OCI-LY7 (cell line): ENCODE measurements around the gene SH3TC1.

Experiments
- CTCF ChIP-seq: fragments of 200-600 bp; sonication (generic); conservative IDR thresholded peaks from 2 replicates; pipeline ENCODE4 v1.5.1; 2014; ENCODE audit warnings: mild to moderate bottlenecking, antibody characterized with exemption, low read length, moderate library complexity, mixed read lengths
- EZH2phosphoT487 ChIP-seq: fragments of 200-600 bp; sonication (generic); IDR thresholded peaks from 2 replicates; pipeline ENCODE4 v1.6.1; 2018; ENCODE audit warnings: low read depth, borderline replicate concordance, mild to moderate bottlenecking, mixed run types, antibody characterized with exemption, low read length, moderate library complexity, mixed read lengths

GRCh38 chr4:8152090-8152864 lies 46.8 kb upstream of the SH3TC1 start:
- TF ChIP-seq EZH2phosphoT487 (no peak), CTCF (no peak)
